ENCODE data around the gene TMCC1.

DNA sequence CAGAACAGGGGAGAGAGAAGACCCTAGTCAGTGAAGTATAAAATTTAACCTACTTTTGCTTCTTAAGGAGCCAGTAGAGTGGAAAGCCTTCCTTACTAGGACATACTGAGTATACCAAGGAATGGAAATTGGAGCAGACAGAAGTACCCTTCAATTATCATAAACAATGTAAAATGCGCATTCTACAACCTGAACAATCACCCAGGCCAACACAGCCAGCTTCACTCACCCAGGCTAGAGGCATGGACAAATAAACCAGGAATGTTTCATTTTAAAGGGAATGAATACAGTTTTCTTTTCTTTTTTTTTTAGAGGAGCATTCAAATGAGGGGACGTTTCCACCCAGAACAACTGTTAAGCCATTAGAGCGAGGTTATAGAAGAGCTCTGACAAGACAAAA is 245.1 kb downstream of the TMCC1 start:
- TF ChIP-seq, protein P1, sequence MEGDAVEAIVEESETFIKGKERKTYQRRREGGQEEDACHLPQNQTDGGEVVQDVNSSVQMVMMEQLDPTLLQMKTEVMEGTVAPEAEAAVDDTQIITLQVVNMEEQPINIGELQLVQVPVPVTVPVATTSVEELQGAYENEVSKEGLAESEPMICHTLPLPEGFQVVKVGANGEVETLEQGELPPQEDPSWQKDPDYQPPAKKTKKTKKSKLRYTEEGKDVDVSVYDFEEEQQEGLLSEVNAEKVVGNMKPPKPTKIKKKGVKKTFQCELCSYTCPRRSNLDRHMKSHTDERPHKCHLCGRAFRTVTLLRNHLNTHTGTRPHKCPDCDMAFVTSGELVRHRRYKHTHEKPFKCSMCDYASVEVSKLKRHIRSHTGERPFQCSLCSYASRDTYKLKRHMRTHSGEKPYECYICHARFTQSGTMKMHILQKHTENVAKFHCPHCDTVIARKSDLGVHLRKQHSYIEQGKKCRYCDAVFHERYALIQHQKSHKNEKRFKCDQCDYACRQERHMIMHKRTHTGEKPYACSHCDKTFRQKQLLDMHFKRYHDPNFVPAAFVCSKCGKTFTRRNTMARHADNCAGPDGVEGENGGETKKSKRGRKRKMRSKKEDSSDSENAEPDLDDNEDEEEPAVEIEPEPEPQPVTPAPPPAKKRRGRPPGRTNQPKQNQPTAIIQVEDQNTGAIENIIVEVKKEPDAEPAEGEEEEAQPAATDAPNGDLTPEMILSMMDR (conservative IDR thresholded peaks at IDR 0.05; ENCODE audit: low read length): no peak
- TF ChIP-seq EZH2phosphoT487 (IDR thresholded peaks at IDR 0.05; ENCODE audit: borderline replicate concordance): no peak
